Uterus (tissue), 4 donors: ENCODE measurements around the gene SECTM1. TPM values are rescaled to one million over a fixed set of nuclear protein-coding genes. Genes with fewer than 3 reads are reported as not detected.
A peak's percentile ranks its signal among the peaks of the same experiment; 100 is the strongest.

Experiments
- DNase-seq, 2 donors: peaks; one replicate each; pipeline ENCODE4 v3.0.0-alpha.2; 2019 to 2020
- H3K27ac ChIP-seq, 2 donors: fragments of 200-600 bp; sonication (generic); 1 replicate in 1 of 2; 2 replicates in 1 of 2; pipeline ENCODE4 v1.5.1; 2016 to 2018
- H3K27me3 ChIP-seq, 2 donors: fragments of 200-600 bp; sonication (generic); one replicate each; pipeline ENCODE4 v1.5.1; 2018 to 2019; ENCODE audit warnings: control low read depth in 1 of 2
- H3K36me3 ChIP-seq, 2 donors: fragments of 200-600 bp; sonication (generic); one replicate each; pipeline ENCODE4 v1.5.1; 2019; ENCODE audit warnings: control low read depth in 1 of 2
- H3K4me1 ChIP-seq, 2 donors: fragments of 200-600 bp; sonication (generic); one replicate each; pipeline ENCODE4 v1.5.1; 2018 to 2019; ENCODE audit warnings: control low read depth in 1 of 2
- H3K4me3 ChIP-seq, 2 donors: fragments of 200-600 bp; sonication (generic); 1 replicate in 1 of 2; 2 replicates in 1 of 2; pipeline ENCODE4 v1.5.1; 2018 to 2019; ENCODE audit warnings: mild to moderate bottlenecking in 1 of 2
- H3K9me3 ChIP-seq, 2 donors: fragments of 200-600 bp; sonication (generic); one replicate each; pipeline ENCODE4 v1.5.1; 2019; ENCODE audit warnings: control low read depth in 1 of 2
- CTCF ChIP-seq, 4 experiments: fragments of 200-600 bp in 2 of 4; fragments of 450-650 bp in 2 of 4; sonication (generic) in 2 of 4; IDR thresholded peaks; one replicate each; pipeline ENCODE4 v1.5.1; 2016 to 2019; ENCODE audit warnings: antibody characterized with exemption in 4 of 4, mild to moderate bottlenecking in 2 of 4, moderate library complexity in 1 of 4
- POLR2A ChIP-seq, 2 donors: fragments of 450-650 bp; IDR thresholded peaks; one replicate each; pipeline ENCODE4 v1.6.1; 2016; ENCODE audit warnings: antibody characterized with exemption in 2 of 2, mild to moderate bottlenecking in 1 of 2, moderate library complexity in 1 of 2
- intact Hi-C: fragments of 100-400 bp; cut with DNase I; formaldehyde crosslinking; loops from one replicate; pipeline ENCODE4 v1.15.1; 2023; ENCODE audit warnings: low total_unique reads
- total RNA-seq, 4 donors: library from RNA; depleted of rRNA in 3 of 4; stranded (reverse); fragments of >200 nt in 3 of 4; gene quantifications; one replicate each; pipeline versions ENCODE4 v1.1.0 to v1.2.4, GENCODE V29; 2014 to 2023
- donor health status: DM: yes; HTN: yes; CAD: no.

The SECTM1 gene
- total RNA-seq, 4 donors from 2014 or later = 3.5 to 29.4 (median 9.0) TPM

- DNase-seq = peak; percentile 84 to 86
- Histone ChIP-seq H3K36me3 (no peaks in the 10 kb centered on the region), H3K9me3 (no peaks in the 10 kb centered on the region), H3K4me1 (no peaks in the 10 kb centered on the region), H3K4me3 (no peak overlapping the region), H3K27ac (no peak overlapping the region), H3K27me3 (no peaks in the 10 kb centered on the region)
- TF ChIP-seq POLR2A (IDR thresholded peaks at IDR 0.05) (no peak), CTCF (IDR thresholded peaks at IDR 0.05) (peak; percentile 90 to 97 (median 94))
- intact Hi-C loops = loop anchor here (10.0 kb wide), 1 partner anchor 423 kb away; no protein-coding TSS in a partner anchor
These were observed 18.3 kb upstream of the SECTM1 start for GRCh38 chr17:82351713-82352488.

DNA sequence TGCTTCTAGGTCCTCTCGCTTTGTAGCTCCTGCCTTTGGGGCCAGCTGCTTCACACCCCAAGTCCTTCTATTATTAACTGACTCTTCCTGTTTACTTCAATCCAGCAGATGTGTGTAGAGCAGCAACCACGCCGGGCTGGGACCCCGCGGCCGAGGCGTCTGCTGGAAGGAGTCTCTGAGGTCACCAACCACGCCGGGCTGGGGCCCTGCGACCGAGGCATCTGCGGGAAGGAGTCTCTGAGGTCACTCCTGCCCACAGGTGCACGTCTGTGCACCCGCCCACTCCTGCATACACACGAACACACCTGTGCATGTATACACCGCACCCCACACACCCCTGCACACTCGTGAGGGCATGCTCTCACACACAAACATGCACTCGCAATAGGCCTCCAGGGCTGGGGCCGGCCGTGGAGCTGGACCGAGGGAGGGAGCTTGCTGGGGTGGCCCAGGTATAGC lies 17.7 kb upstream of the SECTM1 start:
- intact Hi-C loops = loop anchor here (10.0 kb wide), 1 partner anchor 424 kb away; no protein-coding TSS in a partner anchor
- H3K4me3 ChIP-seq = no peak overlapping the region
- no peaks in the 10 kb centered on the region for H3K4me1 ChIP-seq
- no peaks in the 10 kb centered on the region for H3K27me3 ChIP-seq
- no peak for TF ChIP-seq POLR2A (IDR thresholded peaks at IDR 0.05)
- no peak for TF ChIP-seq CTCF (IDR thresholded peaks at IDR 0.05)
- DNase-seq = no peak
- no peaks in the 10 kb centered on the region for H3K36me3 ChIP-seq
- no peaks in the 10 kb centered on the region for H3K9me3 ChIP-seq
- H3K27ac ChIP-seq = no peak overlapping the region

- TF ChIP-seq POLR2A (IDR thresholded peaks at IDR 0.05) = no peak
- TF ChIP-seq CTCF (IDR thresholded peaks at IDR 0.05) = no peak
- intact Hi-C loops = loop anchor here (10.0 kb wide), 1 partner anchor 424 kb away; no protein-coding TSS in a partner anchor
- no peak overlapping the region for H3K4me3 ChIP-seq
- peak overlapping the region; percentile 51 to 63 for H3K27ac ChIP-seq
- no peaks in the 10 kb centered on the region for H3K9me3 ChIP-seq
- no peaks in the 10 kb centered on the region for H3K4me1 ChIP-seq
- no peak for DNase-seq
- H3K27me3 ChIP-seq = no peaks in the 10 kb centered on the region
- no peaks in the 10 kb centered on the region for H3K36me3 ChIP-seq
These were observed 16.8 kb upstream of the SECTM1 start for GRCh38 chr17:82350182-82351030.

DNA sequence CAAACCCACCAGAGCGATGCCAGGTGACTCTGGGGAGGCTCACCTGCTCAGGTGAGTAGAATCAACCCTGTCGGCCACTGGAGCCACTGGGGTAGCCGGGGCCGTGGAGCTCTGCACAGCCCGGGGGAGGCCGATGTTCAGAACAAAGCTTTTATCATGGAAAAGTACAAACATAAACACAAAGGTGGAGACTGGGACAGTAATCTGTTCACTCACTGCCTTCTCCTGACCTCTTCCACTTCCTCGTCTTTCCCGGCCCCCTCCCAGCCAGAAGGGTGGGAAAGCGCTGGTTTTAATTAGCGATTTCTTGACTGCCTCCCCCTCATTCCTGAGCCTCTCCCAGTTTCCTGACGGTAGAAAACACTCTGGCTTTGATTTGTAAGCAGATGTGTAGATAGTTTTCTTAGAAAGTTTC lies 15.7 kb upstream of the SECTM1 start:
- H3K4me3 ChIP-seq = no peak overlapping the region
- no peaks in the 10 kb centered on the region for H3K4me1 ChIP-seq
- TF ChIP-seq CTCF (IDR thresholded peaks at IDR 0.05) (no peak), POLR2A (IDR thresholded peaks at IDR 0.05) (no peak)
- no peaks in the 10 kb centered on the region for H3K36me3 ChIP-seq
- no peaks in the 10 kb centered on the region for H3K9me3 ChIP-seq
- peak; percentile 64 to 72 for DNase-seq
- intact Hi-C loops = no loop called here
- H3K27me3 ChIP-seq = no peaks in the 10 kb centered on the region
- peak overlapping the region; percentile 51 to 63 for H3K27ac ChIP-seq
